HepG2 (cell line): ENCODE measurements around the gene TMEM273. TPM values are rescaled to one million over a fixed set of nuclear protein-coding genes. Genes with fewer than 3 reads are reported as not detected.

Experiments
- ATAC-seq: fragments of 200-7000 bp; cut with Tn5 transposase; 3 replicates; pipeline ENCODE4 v1.9.1; 2020; ENCODE audit warnings: mild to moderate bottlenecking, moderate library complexity
- BruUV-seq: library from RNA; stranded (reverse); fragments of 400-500 nt; replicated peaks from 2 replicates; lab custom pipeline; 2021; lab: Mats Ljungman, UMichigan
- CTCF ChIA-PET: fragments of 300-600 bp; formaldehyde crosslinking; extraction: SDS; loops from one replicate; lab custom pipeline; 2021; ENCODE audit warnings: low total read pairs, inconsistent platforms, low intra/inter-chr PET ratio; lab: Yijun Ruan, JAX
- POLR2A ChIA-PET: fragments of 350-600 bp; sonication (Branson Sonifier 250); formaldehyde crosslinking; loops from one replicate; lab custom pipeline; 2020; ENCODE audit warnings: antibody characterized with exemption, inconsistent platforms; lab: Yijun Ruan, JAX
- DNase-seq: peaks from one replicate; pipeline ENCODE4 v3.0.0-alpha.2; 2015; ENCODE audit warnings: low spot score
- FAIRE-seq: peaks from 3 replicates; lab custom pipeline; 2011; peaks lifted over from hg19 to GRCh38; lab: Jason Lieb, UNC
- H2AFZ ChIP-seq: one replicate; pipeline ENCODE4 v1.6.1; 2011; ENCODE audit warnings: low read length, inconsistent platforms
- H3K27ac ChIP-seq: fragments of 300-600 bp; 3 replicates; pipeline ENCODE4 v1.8.0; 2011; ENCODE audit warnings: mixed run types, mild to moderate bottlenecking, mixed read lengths, low read length, inconsistent platforms; ENCODE audit not compliant: insufficient read depth; ENCODE audit errors: extremely low read length
- H3K27me3 ChIP-seq, 2 experiments: fragments of 200-600 bp in 1 of 2; 2 replicates in 1 of 2; 3 replicates in 1 of 2; pipeline versions ENCODE4 v1.6.0 to v1.8.0; 2011; ENCODE audit warnings: low read length in 2 of 2, mild to moderate bottlenecking in 2 of 2, moderate library complexity in 2 of 2, inconsistent platforms in 1 of 2; ENCODE audit not compliant: insufficient read depth in 2 of 2, control insufficient read depth in 1 of 2
- H3K36me3 ChIP-seq, 2 experiments: fragments of 200-600 bp in 1 of 2; replicated peaks in 1 of 2; 2 replicates in 1 of 2; 3 replicates in 1 of 2; pipeline versions ENCODE4 v1.5.1 to v1.8.0; 2011; ENCODE audit warnings: low read length in 2 of 2, inconsistent platforms in 1 of 2; ENCODE audit not compliant: insufficient read depth in 2 of 2, control insufficient read depth in 1 of 2
- H3K4me1 ChIP-seq: 2 replicates; pipeline ENCODE4 v1.5.1; 2012; ENCODE audit warnings: low read length, inconsistent platforms; ENCODE audit not compliant: insufficient read depth
- H3K4me2 ChIP-seq: 2 replicates; pipeline ENCODE4 v1.6.0; 2011; ENCODE audit warnings: low read depth, low read length, inconsistent platforms
- H3K4me3 ChIP-seq, 3 experiments: fragments of 200-600 bp in 1 of 3; sonication (generic), shearing (Covaris generic) in 1 of 3; replicated peaks in 1 of 3; 2 replicates each; pipeline ENCODE4 v1.5.1; 2011 to 2016; ENCODE audit warnings: low read length in 3 of 3, inconsistent platforms in 2 of 3, low read depth in 2 of 3, mild to moderate bottlenecking in 2 of 3, control low read depth in 1 of 3, mixed read lengths in 1 of 3; ENCODE audit not compliant: insufficient read depth in 1 of 3
- H3K79me2 ChIP-seq: one replicate; pipeline ENCODE4 v1.6.1; 2011; ENCODE audit warnings: low read length, inconsistent platforms; ENCODE audit not compliant: insufficient read depth
- H3K9ac ChIP-seq: 2 replicates; pipeline ENCODE4 v1.6.0; 2011; ENCODE audit warnings: mild to moderate bottlenecking, low read depth, low read length, inconsistent platforms; ENCODE audit not compliant: insufficient read depth
- H3K9me3 ChIP-seq: 2 replicates; pipeline ENCODE4 v1.5.1; 2012; ENCODE audit warnings: mild to moderate bottlenecking, low read length
- H4K20me1 ChIP-seq: 2 replicates; pipeline ENCODE4 v1.6.0; 2011; ENCODE audit warnings: inconsistent platforms, mild to moderate bottlenecking, low read length, moderate library complexity; ENCODE audit not compliant: insufficient read depth
- ATF2 ChIP-seq: sonication (generic); formaldehyde crosslinking; IDR thresholded peaks from 2 replicates; pipeline ENCODE4 v1.4.0; 2020; ENCODE audit warnings: missing genetic modification reagents
- HOXA9 ChIP-seq: sonication (generic); formaldehyde crosslinking; IDR thresholded peaks from 2 replicates; pipeline ENCODE4 v1.8.1; 2022; ENCODE audit warnings: missing genetic modification reagents, mild to moderate bottlenecking, moderate library complexity, borderline replicate concordance
- NAIF1 ChIP-seq: sonication (generic); formaldehyde crosslinking; IDR thresholded peaks from 2 replicates; pipeline ENCODE4 v1.5.0; 2020; ENCODE audit warnings: mild to moderate bottlenecking, missing genetic modification reagents, borderline replicate concordance
- NFIC ChIP-seq: IDR thresholded peaks from 2 replicates; pipeline ENCODE4 v1.6.1; 2012; ENCODE audit warnings: mild to moderate bottlenecking, low read length, inconsistent platforms
- NR2F2 ChIP-seq: IDR thresholded peaks from 2 replicates; pipeline ENCODE4 v1.6.1; 2012; ENCODE audit warnings: low read depth, inconsistent platforms, borderline replicate concordance
- PTBP1 ChIP-seq: fragments of 200-400 bp; formaldehyde crosslinking; IDR thresholded peaks from 2 replicates; pipeline ENCODE4 v1.6.1; 2018; ENCODE audit warnings: low read length, low read depth; ENCODE audit not compliant: poor library complexity, severe bottlenecking
- RARG ChIP-seq: sonication (generic); formaldehyde crosslinking; IDR thresholded peaks from 2 replicates; pipeline ENCODE4 v1.4.0; 2020; ENCODE audit warnings: low read depth, mild to moderate bottlenecking, missing genetic modification reagents
- RFX3 ChIP-seq: IDR thresholded peaks from 2 replicates; pipeline ENCODE4 v1.6.1; 2016; ENCODE audit warnings: missing biosample characterization, missing genetic modification reagents
- TARDBP ChIP-seq: sonication (generic); formaldehyde crosslinking; IDR thresholded peaks from 2 replicates; pipeline ENCODE4 v1.8.0; 2022; ENCODE audit warnings: mild to moderate bottlenecking, missing genetic modification reagents
- TMF1 ChIP-seq: sonication (generic); formaldehyde crosslinking; IDR thresholded peaks from 2 replicates; pipeline ENCODE4 v1.8.1; 2022; ENCODE audit warnings: low read depth, missing genetic modification reagents
- ZBTB42 ChIP-seq: sonication (generic); formaldehyde crosslinking; IDR thresholded peaks from 2 replicates; pipeline ENCODE4 v1.5.0; 2020; ENCODE audit warnings: mild to moderate bottlenecking, missing genetic modification reagents
- ZNF230 ChIP-seq: sonication (generic); formaldehyde crosslinking; IDR thresholded peaks from 2 replicates; pipeline ENCODE4 v1.4.0; 2020; ENCODE audit warnings: mild to moderate bottlenecking, missing genetic modification reagents
- ZNF383 ChIP-seq: sonication (generic); formaldehyde crosslinking; IDR thresholded peaks from 2 replicates; pipeline ENCODE4 v1.4.0; 2020; ENCODE audit warnings: missing genetic modification reagents, mild to moderate bottlenecking, borderline replicate concordance
- ZNF432 ChIP-seq: sonication (generic); formaldehyde crosslinking; IDR thresholded peaks from 2 replicates; pipeline ENCODE4 v1.5.0; 2020; ENCODE audit warnings: missing genetic modification reagents, mild to moderate bottlenecking, borderline replicate concordance
- ZNF660 ChIP-seq: sonication (generic); formaldehyde crosslinking; IDR thresholded peaks from 2 replicates; pipeline ENCODE4 v1.5.1; 2020; ENCODE audit warnings: mild to moderate bottlenecking, low read depth, missing genetic modification reagents, borderline replicate concordance
- ZNF841 ChIP-seq: sonication (generic); formaldehyde crosslinking; IDR thresholded peaks from 2 replicates; pipeline ENCODE4 v1.8.1; 2023; ENCODE audit warnings: missing genetic modification reagents, borderline replicate concordance
- WGBS: methylation state at CpG from one replicate; pipeline ENCODE4 v1.1.6; 2017; ENCODE audit warnings: low lambda C conversion rate; 5-methylcytosine and 5-hydroxymethylcytosine counted together
- in situ Hi-C: cut with HindIII; loops from 2 replicates; pipeline ENCODE4 v1.10.0; 2017; ENCODE audit warnings: low pct_unique_long_range_greater_than_20kb; ENCODE audit not compliant: extremely low pct_ligation_motif_present
- intact Hi-C: fragments of 100-400 bp; cut with micrococcal nuclease; formaldehyde crosslinking; loops from one replicate; pipeline ENCODE4 v1.10.0; 2022; ENCODE audit not compliant: unreplicated experiment
- polyA plus RNA-seq, 8 experiments: library from polyadenylated mRNA; depleted of rRNA in 3 of 8; stranded (reverse) in 7 of 8; unstranded in 1 of 8; fragments of >200 nt; fragmentation: Illumina TruSeq in 4 of 8; extraction: Trizol in 4 of 8; gene quantifications; 2 replicates each; pipeline versions ENCODE4 v1.2.1 to v1.2.3, GENCODE V29; 2011 to 2016; ENCODE audit warnings: low read depth in 4 of 8, missing spikeins in 1 of 8, mixed read lengths in 1 of 8; ENCODE audit not compliant: insufficient read depth in 1 of 8
- total RNA-seq, 5 experiments: library from RNA; depleted of rRNA; stranded (reverse); fragments of >200 nt; fragmentation: Illumina TruSeq; extraction: Trizol; gene quantifications; 2 replicates each; pipeline ENCODE4 v1.2.3, GENCODE V29; 2016; ENCODE audit warnings: low read depth in 1 of 5

TMEM273 gene
- total and polyA plus RNA-seq, 2 of the 13 experiments (the other 11 are each of a cell fraction or from before 2014, with no cell fraction given), result not detected

- POLR2A ChIA-PET, result no interaction called here
- no peaks in the 10 kb centered on the region for H3K9me3 ChIP-seq
- no TSS peak for BruUV-seq
- no peak overlapping the region for H3K9ac ChIP-seq
- no peak for FAIRE-seq
- H3K27me3 ChIP-seq, result peaks cover 0 to 2% of the 10 kb centered on the region in 2 experiments; a peak in 2 of 5 replicates
- no peaks in the 10 kb centered on the region for H3K79me2 ChIP-seq
- no peak for DNase-seq
- no peak for TF ChIP-seq PTBP1
- TF ChIP-seq NFIC, result no peak
- TF ChIP-seq ZNF660 (CRISPR knock-in tag), result no peak
- TF ChIP-seq TARDBP (CRISPR knock-in tag), result no peak
- TF ChIP-seq RFX3 (CRISPR knock-in tag), result no peak
- no peak for TF ChIP-seq ZBTB42
- TF ChIP-seq ZNF841 (CRISPR knock-in tag), result no peak
- TF ChIP-seq ZNF432, result no peak
- TF ChIP-seq ATF2 (CRISPR knock-in tag), result no peak
- no peak for TF ChIP-seq NAIF1
- TF ChIP-seq ZNF383 (CRISPR knock-in tag), result no peak
- TF ChIP-seq RARG (CRISPR knock-in tag), result no peak
- no peak for TF ChIP-seq HOXA9 (CRISPR knock-in tag)
- TF ChIP-seq ZNF230 (CRISPR knock-in tag), result no peak
- TF ChIP-seq NR2F2, result no peak
- TF ChIP-seq TMF1 (CRISPR knock-in tag), result no peak
- TF ChIP-seq, all 625 proteins: peak for 0
- Histone ChIP-seq H3K36me3 (no peaks in the 10 kb centered on the region), H3K4me3 (no peak overlapping the region), H2AFZ (no peak overlapping the region), H3K4me2 (no peak overlapping the region), H3K27ac (no peak overlapping the region), H4K20me1 (no peaks in the 10 kb centered on the region), H3K4me1 (no peaks in the 10 kb centered on the region)
- CTCF ChIA-PET, result no interaction called here
- ATAC-seq, result no peak
- WGBS, result 1% methylated on average over 4 of the region's 4 CpGs
- intact Hi-C loops (no loop called here), in situ Hi-C loops (no loop called here)
Observed at GRCh38 chr10:49226594-49226993, 38.4 kb upstream of the TMEM273 start.
